HEK293 (cell line): ENCODE data around the gene LIMA1.

Experiments used
- GLIS1 ChIP-seq: fragments of 450-650 bp; formaldehyde crosslinking; IDR thresholded peaks from 2 replicates; pipeline ENCODE4 v1.5.1; 2016; ENCODE audit warnings: missing biosample characterization, missing genetic modification characterization
- OSR2 ChIP-seq: fragments of 450-650 bp; formaldehyde crosslinking; IDR thresholded peaks from 2 replicates; pipeline ENCODE4 v1.5.1; 2016; ENCODE audit warnings: missing biosample characterization, missing genetic modification characterization
- SCRT1 ChIP-seq: fragments of 450-650 bp; formaldehyde crosslinking; IDR thresholded peaks from 2 replicates; pipeline ENCODE4 v1.5.1; 2016; ENCODE audit warnings: missing biosample characterization, missing genetic modification characterization, borderline replicate concordance
- TCF7L2 ChIP-seq: IDR thresholded peaks from 2 replicates; pipeline ENCODE4 v1.6.1; 2011; ENCODE audit warnings: low read depth, mild to moderate bottlenecking, inconsistent platforms, low read length, moderate library complexity, borderline replicate concordance
- YY1 ChIP-seq: fragments of 450-650 bp; formaldehyde crosslinking; IDR thresholded peaks from 2 replicates; pipeline ENCODE4 v1.5.1; 2018; ENCODE audit warnings: missing biosample characterization, missing genetic modification characterization
- ZBTB1 ChIP-seq: fragments of 450-650 bp; formaldehyde crosslinking; IDR thresholded peaks from 2 replicates; pipeline ENCODE4 v1.5.1; 2016; ENCODE audit warnings: missing biosample characterization, missing genetic modification characterization
- ZBTB21 ChIP-seq: fragments of 450-650 bp; formaldehyde crosslinking; IDR thresholded peaks from 2 replicates; pipeline ENCODE4 v1.5.1; 2017; ENCODE audit warnings: missing biosample characterization, missing genetic modification characterization
- ZBTB48 ChIP-seq: fragments of 450-650 bp; formaldehyde crosslinking; IDR thresholded peaks from 2 replicates; pipeline ENCODE4 v1.5.1; 2016; ENCODE audit warnings: missing biosample characterization, missing genetic modification characterization
- ZFP3 ChIP-seq: fragments of 450-650 bp; formaldehyde crosslinking; IDR thresholded peaks from 2 replicates; pipeline ENCODE4 v1.5.1; 2016; ENCODE audit warnings: low read depth, missing biosample characterization, missing genetic modification characterization
- ZFP69B ChIP-seq: fragments of 450-650 bp; formaldehyde crosslinking; IDR thresholded peaks from 2 replicates; pipeline ENCODE4 v1.5.1; 2016; ENCODE audit warnings: missing biosample characterization, missing genetic modification characterization
- ZNF121 ChIP-seq: fragments of 450-650 bp; formaldehyde crosslinking; IDR thresholded peaks from 2 replicates; pipeline ENCODE4 v1.5.1; 2016; ENCODE audit warnings: missing biosample characterization, missing genetic modification characterization
- ZNF133 ChIP-seq: fragments of 450-650 bp; formaldehyde crosslinking; IDR thresholded peaks from 2 replicates; pipeline ENCODE4 v1.5.1; 2016; ENCODE audit warnings: missing biosample characterization, missing genetic modification characterization
- ZNF274 ChIP-seq, 2 experiments: fragments of 200-500 bp in 1 of 2; fragments of 450-650 bp in 1 of 2; sonication (Bioruptor generic) in 1 of 2; formaldehyde crosslinking in 1 of 2; IDR thresholded peaks; 2 replicates each; pipeline versions ENCODE4 v1.5.1 to v1.6.1; 2014 to 2016; ENCODE audit warnings: borderline replicate concordance in 1 of 2, inconsistent platforms in 1 of 2, low read length in 1 of 2, missing biosample characterization in 1 of 2, missing genetic modification characterization in 1 of 2
- ZNF354C ChIP-seq: fragments of 450-650 bp; formaldehyde crosslinking; IDR thresholded peaks from 2 replicates; pipeline ENCODE4 v1.5.1; 2016; ENCODE audit warnings: missing biosample characterization, missing genetic modification characterization, low read depth, borderline replicate concordance
- ZNF394 ChIP-seq: fragments of 450-650 bp; formaldehyde crosslinking; IDR thresholded peaks from 2 replicates; pipeline ENCODE4 v1.5.1; 2016; ENCODE audit warnings: missing biosample characterization, missing genetic modification characterization, mild to moderate bottlenecking, moderate library complexity, borderline replicate concordance
- ZNF423 ChIP-seq: fragments of 450-650 bp; formaldehyde crosslinking; IDR thresholded peaks from 2 replicates; pipeline ENCODE4 v1.5.1; 2016; ENCODE audit warnings: missing biosample characterization, missing genetic modification characterization
- ZNF510 ChIP-seq: fragments of 450-650 bp; formaldehyde crosslinking; IDR thresholded peaks from 2 replicates; pipeline ENCODE4 v1.5.1; 2018; ENCODE audit warnings: mild to moderate bottlenecking, missing genetic modification characterization, missing biosample characterization; ENCODE audit not compliant: insufficient replicate concordance
- ZNF549 ChIP-seq: fragments of 450-650 bp; IDR thresholded peaks from 2 replicates; pipeline ENCODE4 v1.5.1; 2018; ENCODE audit warnings: missing biosample characterization, missing genetic modification characterization, mild to moderate bottlenecking, inconsistent platforms, moderate library complexity
- ZNF626 ChIP-seq: fragments of 450-650 bp; sonication (Bioruptor Pico); formaldehyde crosslinking; IDR thresholded peaks from 2 replicates; pipeline ENCODE4 v1.5.1; 2018; ENCODE audit warnings: missing biosample characterization, missing genetic modification characterization, inconsistent platforms
- ZNF670 ChIP-seq: fragments of 450-650 bp; formaldehyde crosslinking; IDR thresholded peaks from 2 replicates; pipeline ENCODE4 v1.5.1; 2016; ENCODE audit warnings: missing biosample characterization, missing genetic modification characterization, low read depth
- ZNF791 ChIP-seq: fragments of 450-650 bp; formaldehyde crosslinking; IDR thresholded peaks from 2 replicates; pipeline ENCODE4 v1.5.1; 2016; ENCODE audit warnings: missing biosample characterization, missing genetic modification characterization
- TF ChIP-seq, protein P1 (sequence below): fragments of 450-650 bp; formaldehyde crosslinking; IDR thresholded peaks from 2 replicates; pipeline ENCODE4 v1.5.1; 2016; ENCODE audit warnings: missing biosample characterization, missing genetic modification characterization
- TF ChIP-seq, protein P2 (sequence below): fragments of 450-650 bp; formaldehyde crosslinking; IDR thresholded peaks from 2 replicates; pipeline ENCODE4 v1.5.1; 2016; ENCODE audit warnings: missing biosample characterization, missing genetic modification characterization
- TF ChIP-seq, protein P3 (sequence below): IDR thresholded peaks from 2 replicates; pipeline ENCODE4 v1.6.1; 2011; ENCODE audit warnings: mild to moderate bottlenecking, low read depth, low read length, borderline replicate concordance
- TF ChIP-seq, protein P4 (sequence below): fragments of 450-650 bp; formaldehyde crosslinking; IDR thresholded peaks from 2 replicates; pipeline ENCODE4 v1.5.1; 2016; ENCODE audit warnings: missing biosample characterization, missing genetic modification characterization
- TF ChIP-seq, protein P5 (sequence below): fragments of 450-650 bp; formaldehyde crosslinking; IDR thresholded peaks from 2 replicates; pipeline ENCODE4 v1.5.1; 2016; ENCODE audit warnings: missing biosample characterization, missing genetic modification characterization, borderline replicate concordance

The LIMA1 gene

DNA sequence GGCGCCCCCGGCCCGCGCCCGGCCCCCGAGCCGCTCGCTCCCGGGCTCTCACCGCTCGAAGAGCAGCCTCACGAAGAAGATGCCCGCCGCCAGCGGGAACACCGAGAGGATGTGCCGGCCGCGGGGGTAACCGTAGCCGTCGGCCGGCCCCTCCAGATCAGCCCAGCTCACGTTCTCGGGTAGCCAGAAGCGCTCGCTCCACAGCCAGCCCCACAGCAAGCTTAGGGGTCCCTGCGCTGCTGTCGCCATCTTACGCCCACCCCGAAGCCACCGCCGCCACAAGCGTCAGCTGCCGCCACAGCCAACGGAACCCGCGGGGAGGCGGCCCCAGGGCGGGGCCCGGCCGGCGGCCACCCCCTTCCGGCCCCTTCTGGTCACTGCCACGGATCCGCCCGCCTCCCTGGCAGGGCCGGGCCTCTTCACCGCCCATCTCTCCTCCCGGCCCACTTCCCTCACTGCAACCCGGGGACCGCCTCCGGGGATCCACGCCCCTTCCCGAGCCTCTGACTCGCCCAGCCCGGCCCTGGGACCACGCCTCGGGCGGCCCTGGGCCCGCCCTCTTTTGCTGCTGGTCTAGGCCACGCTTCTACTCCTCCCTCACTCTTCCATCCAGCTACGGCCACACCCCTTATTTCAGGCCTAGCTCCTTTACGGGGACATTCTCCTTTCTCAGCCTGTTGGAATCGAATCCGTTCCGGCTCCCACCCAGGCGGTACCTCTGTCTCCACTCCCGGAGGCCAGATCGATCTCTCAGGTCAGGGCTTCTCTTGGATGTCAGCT, 116.1 kb downstream of the LIMA1 start, which contains the start of gene CERS5 (continued):
- TF ChIP-seq, protein P1, sequence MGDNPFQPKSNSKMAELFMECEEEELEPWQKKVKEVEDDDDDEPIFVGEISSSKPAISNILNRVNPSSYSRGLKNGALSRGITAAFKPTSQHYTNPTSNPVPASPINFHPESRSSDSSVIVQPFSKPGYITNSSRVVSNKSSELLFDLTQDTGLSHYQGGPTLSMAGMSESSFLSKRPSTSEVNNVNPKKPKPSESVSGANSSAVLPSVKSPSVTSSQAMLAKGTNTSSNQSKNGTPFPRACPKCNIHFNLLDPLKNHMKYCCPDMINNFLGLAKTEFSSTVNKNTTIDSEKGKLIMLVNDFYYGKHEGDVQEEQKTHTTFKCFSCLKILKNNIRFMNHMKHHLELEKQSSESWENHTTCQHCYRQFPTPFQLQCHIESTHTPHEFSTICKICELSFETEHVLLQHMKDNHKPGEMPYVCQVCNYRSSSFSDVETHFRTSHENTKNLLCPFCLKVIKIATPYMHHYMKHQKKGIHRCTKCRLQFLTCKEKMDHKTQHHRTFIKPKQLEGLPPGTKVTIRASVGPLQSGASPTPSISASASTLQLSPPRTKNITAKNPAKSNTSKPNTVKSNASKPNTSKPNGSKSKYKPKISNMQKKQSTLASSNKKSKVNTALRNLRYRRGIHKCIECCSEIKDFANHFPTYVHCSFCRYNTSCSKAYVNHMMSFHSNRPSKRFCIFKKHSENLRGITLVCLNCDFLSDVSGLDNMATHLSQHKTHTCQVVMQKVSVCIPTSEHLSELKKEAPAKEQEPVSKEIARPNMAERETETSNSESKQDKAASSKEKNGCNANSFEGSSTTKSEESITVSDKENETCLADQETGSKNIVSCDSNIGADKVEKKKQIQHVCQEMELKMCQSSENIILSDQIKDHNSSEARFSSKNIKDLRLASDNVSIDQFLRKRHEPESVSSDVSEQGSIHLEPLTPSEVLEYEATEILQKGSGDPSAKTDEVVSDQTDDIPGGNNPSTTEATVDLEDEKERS (tag by site-specific recombination), result no peak
- TF ChIP-seq, protein P2, sequence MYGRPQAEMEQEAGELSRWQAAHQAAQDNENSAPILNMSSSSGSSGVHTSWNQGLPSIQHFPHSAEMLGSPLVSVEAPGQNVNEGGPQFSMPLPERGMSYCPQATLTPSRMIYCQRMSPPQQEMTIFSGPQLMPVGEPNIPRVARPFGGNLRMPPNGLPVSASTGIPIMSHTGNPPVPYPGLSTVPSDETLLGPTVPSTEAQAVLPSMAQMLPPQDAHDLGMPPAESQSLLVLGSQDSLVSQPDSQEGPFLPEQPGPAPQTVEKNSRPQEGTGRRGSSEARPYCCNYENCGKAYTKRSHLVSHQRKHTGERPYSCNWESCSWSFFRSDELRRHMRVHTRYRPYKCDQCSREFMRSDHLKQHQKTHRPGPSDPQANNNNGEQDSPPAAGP (tag by site-specific recombination), result peak; percentile 50
- TF ChIP-seq ZNF121 (tag by site-specific recombination) (no peak), SCRT1 (tag by site-specific recombination) (peak; percentile 75), ZNF791 (no peak), GLIS1 (tag by site-specific recombination) (peak; percentile 69), TCF7L2 (no peak), ZBTB21 (tag by site-specific recombination) (no peak), ZFP69B (tag by site-specific recombination) (peak; percentile 34; the same call in 1 of the 2 replicates), ZNF670 (tag by site-specific recombination) (no peak), ZFP3 (tag by site-specific recombination) (no peak), ZNF354C (tag by site-specific recombination) (no peak), ZNF394 (tag by site-specific recombination) (peak; percentile 60), ZNF626 (tag by site-specific recombination) (no peak), ZBTB1 (tag by site-specific recombination) (no peak), ZNF133 (tag by site-specific recombination) (no peak), ZNF274 (IDR thresholded peaks at IDR 0.05; ENCODE audit: low read length) (no peak), ZNF274 (tag by site-specific recombination; IDR thresholded peaks at IDR 0.05; ENCODE audit: borderline replicate concordance) (no peak), ZNF549 (tag by site-specific recombination) (no peak), ZBTB48 (tag by site-specific recombination) (peak; percentile 74), ZNF510 (tag by site-specific recombination) (no peak), YY1 (tag by site-specific recombination) (peak; percentile 93), OSR2 (tag by site-specific recombination) (peak; percentile 14; the same call in 1 of the 2 replicates), ZNF423 (no peak)
- TF ChIP-seq, protein P3, sequence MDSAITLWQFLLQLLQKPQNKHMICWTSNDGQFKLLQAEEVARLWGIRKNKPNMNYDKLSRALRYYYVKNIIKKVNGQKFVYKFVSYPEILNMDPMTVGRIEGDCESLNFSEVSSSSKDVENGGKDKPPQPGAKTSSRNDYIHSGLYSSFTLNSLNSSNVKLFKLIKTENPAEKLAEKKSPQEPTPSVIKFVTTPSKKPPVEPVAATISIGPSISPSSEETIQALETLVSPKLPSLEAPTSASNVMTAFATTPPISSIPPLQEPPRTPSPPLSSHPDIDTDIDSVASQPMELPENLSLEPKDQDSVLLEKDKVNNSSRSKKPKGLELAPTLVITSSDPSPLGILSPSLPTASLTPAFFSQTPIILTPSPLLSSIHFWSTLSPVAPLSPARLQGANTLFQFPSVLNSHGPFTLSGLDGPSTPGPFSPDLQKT, result peak; percentile 35; the same call in 1 of the 2 replicates
- TF ChIP-seq, protein P4, sequence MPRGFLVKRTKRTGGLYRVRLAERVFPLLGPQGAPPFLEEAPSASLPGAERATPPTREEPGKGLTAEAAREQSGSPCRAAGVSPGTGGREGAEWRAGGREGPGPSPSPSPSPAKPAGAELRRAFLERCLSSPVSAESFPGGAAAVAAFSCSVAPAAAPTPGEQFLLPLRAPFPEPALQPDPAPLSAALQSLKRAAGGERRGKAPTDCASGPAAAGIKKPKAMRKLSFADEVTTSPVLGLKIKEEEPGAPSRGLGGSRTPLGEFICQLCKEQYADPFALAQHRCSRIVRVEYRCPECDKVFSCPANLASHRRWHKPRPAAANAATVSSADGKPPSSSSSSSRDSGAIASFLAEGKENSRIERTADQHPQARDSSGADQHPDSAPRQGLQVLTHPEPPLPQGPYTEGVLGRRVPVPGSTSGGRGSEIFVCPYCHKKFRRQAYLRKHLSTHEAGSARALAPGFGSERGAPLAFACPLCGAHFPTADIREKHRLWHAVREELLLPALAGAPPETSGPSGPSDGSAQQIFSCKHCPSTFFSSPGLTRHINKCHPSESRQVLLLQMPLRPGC (tag by site-specific recombination), result no peak
- TF ChIP-seq, protein P5, sequence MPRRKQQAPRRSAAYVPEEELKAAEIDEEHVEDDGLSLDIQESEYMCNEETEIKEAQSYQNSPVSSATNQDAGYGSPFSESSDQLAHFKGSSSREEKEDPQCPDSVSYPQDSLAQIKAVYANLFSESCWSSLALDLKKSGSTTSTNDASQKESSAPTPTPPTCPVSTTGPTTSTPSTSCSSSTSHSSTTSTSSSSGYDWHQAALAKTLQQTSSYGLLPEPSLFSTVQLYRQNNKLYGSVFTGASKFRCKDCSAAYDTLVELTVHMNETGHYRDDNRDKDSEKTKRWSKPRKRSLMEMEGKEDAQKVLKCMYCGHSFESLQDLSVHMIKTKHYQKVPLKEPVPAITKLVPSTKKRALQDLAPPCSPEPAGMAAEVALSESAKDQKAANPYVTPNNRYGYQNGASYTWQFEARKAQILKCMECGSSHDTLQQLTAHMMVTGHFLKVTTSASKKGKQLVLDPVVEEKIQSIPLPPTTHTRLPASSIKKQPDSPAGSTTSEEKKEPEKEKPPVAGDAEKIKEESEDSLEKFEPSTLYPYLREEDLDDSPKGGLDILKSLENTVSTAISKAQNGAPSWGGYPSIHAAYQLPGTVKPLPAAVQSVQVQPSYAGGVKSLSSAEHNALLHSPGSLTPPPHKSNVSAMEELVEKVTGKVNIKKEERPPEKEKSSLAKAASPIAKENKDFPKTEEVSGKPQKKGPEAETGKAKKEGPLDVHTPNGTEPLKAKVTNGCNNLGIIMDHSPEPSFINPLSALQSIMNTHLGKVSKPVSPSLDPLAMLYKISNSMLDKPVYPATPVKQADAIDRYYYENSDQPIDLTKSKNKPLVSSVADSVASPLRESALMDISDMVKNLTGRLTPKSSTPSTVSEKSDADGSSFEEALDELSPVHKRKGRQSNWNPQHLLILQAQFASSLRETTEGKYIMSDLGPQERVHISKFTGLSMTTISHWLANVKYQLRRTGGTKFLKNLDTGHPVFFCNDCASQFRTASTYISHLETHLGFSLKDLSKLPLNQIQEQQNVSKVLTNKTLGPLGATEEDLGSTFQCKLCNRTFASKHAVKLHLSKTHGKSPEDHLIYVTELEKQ (tag by site-specific recombination), result no peak
